HG03354 (cell line): ENCODE data around the gene PHLPP1.

ENCODE experiments used
- ATAC-seq: cut with Tn5 transposase; IDR thresholded peaks from one replicate; pipeline ENCODE4 v1.9.1; 2021; ENCODE audit warnings: mild to moderate bottlenecking; ENCODE audit not compliant: unreplicated experiment, poor library complexity, severe bottlenecking

PHLPP1 gene

GRCh38 chr18:62987859-62988258 is 272.5 kb downstream of the PHLPP1 start:
- ATAC-seq = no peak

GRCh38 chr18:62988471-62988870 is 273.1 kb downstream of the PHLPP1 start:
- no peak for ATAC-seq

- ATAC-seq = no peak
Observed at GRCh38 chr18:62989195-62989594, 273.9 kb downstream of the PHLPP1 start.

- ATAC-seq = no peak
Observed at GRCh38 chr18:62990653-62991052, 275.3 kb downstream of the PHLPP1 start.

GRCh38 chr18:62991389-62991788 is 276.0 kb downstream of the PHLPP1 start:
- ATAC-seq = no peak

- ATAC-seq = no peak
Observed at GRCh38 chr18:62991959-62992358, 276.6 kb downstream of the PHLPP1 start.

- ATAC-seq = no peak
Observed at GRCh38 chr18:62992877-62993365, 277.6 kb downstream of the PHLPP1 start.

- no peak for ATAC-seq
Observed at GRCh38 chr18:62996566-62996965, 281.2 kb downstream of the PHLPP1 start.

- no peak for ATAC-seq
Observed at GRCh38 chr18:62997076-62997475, 281.7 kb downstream of the PHLPP1 start.

- no peak for ATAC-seq
Observed at GRCh38 chr18:62998443-62998842, 283.1 kb downstream of the PHLPP1 start.

GRCh38 chr18:62999392-62999791 is 284.1 kb downstream of the PHLPP1 start:
- no peak for ATAC-seq

- ATAC-seq = no peak
Observed at GRCh38 chr18:62999921-63000320, 284.6 kb downstream of the PHLPP1 start.

- ATAC-seq = no peak
Observed at GRCh38 chr18:63000839-63001238, 285.5 kb downstream of the PHLPP1 start.

GRCh38 chr18:63001861-63002260 is 286.5 kb downstream of the PHLPP1 start:
- no peak for ATAC-seq

GRCh38 chr18:63002305-63002704 is 287.0 kb downstream of the PHLPP1 start:
- no peak for ATAC-seq

- ATAC-seq = no peak
Observed at GRCh38 chr18:63002803-63003445, 287.6 kb downstream of the PHLPP1 start.

- no peak for ATAC-seq
Observed at GRCh38 chr18:63003899-63004298, 288.6 kb downstream of the PHLPP1 start.

- ATAC-seq = no peak
Observed at GRCh38 chr18:63004466-63005089, 289.2 kb downstream of the PHLPP1 start.

- no peak for ATAC-seq
Observed at GRCh38 chr18:63005306-63005705, 290.0 kb downstream of the PHLPP1 start.

- no peak for ATAC-seq
Observed at GRCh38 chr18:63007231-63007630, 291.9 kb downstream of the PHLPP1 start.

- ATAC-seq = peak; percentile 60
Observed at GRCh38 chr18:63016270-63016669, 300.9 kb downstream of the PHLPP1 start.
